Activated T-cell treated with anti-CD3 and anti-CD28 coated beads, Interleukin-2, amount 50 U/mL, for 24 hours (primary cell): ENCODE data around the gene RHOT2.

Experiments used
- DNase-seq: peaks from one replicate; pipeline ENCODE4 v3.0.0-alpha.2; 2020
- H3K27ac Mint-ChIP-seq: 2 replicates; pipeline ENCODE4 v1.8.0; 2020; ENCODE audit warnings: mild to moderate bottlenecking, mixed read lengths
- H3K27me3 Mint-ChIP-seq: 2 replicates; pipeline ENCODE4 v1.8.0; 2020; ENCODE audit warnings: mixed read lengths
- H3K36me3 Mint-ChIP-seq: 2 replicates; pipeline ENCODE4 v1.8.0; 2020; ENCODE audit warnings: low read depth, mixed read lengths
- H3K4me1 Mint-ChIP-seq: 2 replicates; pipeline ENCODE4 v1.8.0; 2020; ENCODE audit warnings: low read depth, mixed read lengths
- H3K4me3 Mint-ChIP-seq: 2 replicates; pipeline ENCODE4 v1.8.0; 2020; ENCODE audit warnings: mild to moderate bottlenecking, moderate library complexity, mixed read lengths
- H3K9me3 Mint-ChIP-seq: 2 replicates; pipeline ENCODE4 v1.8.0; 2020; ENCODE audit warnings: mixed read lengths

RHOT2 gene

GRCh38 chr16:637081-638018 is 30.6 kb upstream of the RHOT2 start:
- no peaks in the 10 kb centered on the region for H3K9me3 Mint-ChIP-seq
- H3K4me1 Mint-ChIP-seq, result peaks cover 17% of the 10 kb centered on the region
- H3K4me3 Mint-ChIP-seq, result peak overlapping the region; percentile 86
- H3K27ac Mint-ChIP-seq, result peak overlapping the region; percentile 98
- H3K27me3 Mint-ChIP-seq, result no peaks in the 10 kb centered on the region
- no peak for DNase-seq
- peaks cover 21% of the 10 kb centered on the region for H3K36me3 Mint-ChIP-seq

GRCh38 chr16:638034-638543 is 29.8 kb upstream of the RHOT2 start:
- DNase-seq, result no peak
- Mint-ChIP-seq H3K4me3 (no peak overlapping the region), H3K27me3 (no peaks in the 10 kb centered on the region), H3K36me3 (peaks cover 24% of the 10 kb centered on the region), H3K27ac (no peak overlapping the region), H3K4me1 (peaks cover 21% of the 10 kb centered on the region), H3K9me3 (no peaks in the 10 kb centered on the region)

DNA sequence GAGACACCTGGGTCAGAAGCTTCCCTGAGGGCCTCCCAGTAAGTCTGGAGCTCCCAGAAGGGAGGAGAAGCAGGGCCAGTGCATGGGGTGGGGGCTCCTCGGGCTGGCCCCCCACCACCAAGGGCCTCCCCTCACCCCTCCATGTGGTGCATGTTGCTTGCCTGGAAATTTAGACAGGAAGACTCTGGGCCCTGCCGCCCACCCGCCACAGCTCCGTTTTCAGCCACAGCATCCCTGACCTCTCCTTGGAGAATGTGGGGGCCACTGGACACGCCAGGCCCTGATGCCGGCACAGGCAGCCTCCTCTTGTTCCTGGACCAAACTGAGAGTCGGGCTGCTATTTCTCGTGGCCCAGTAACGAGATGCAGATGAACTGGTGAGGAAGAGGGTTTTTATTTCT is 29.1 kb upstream of the RHOT2 start:
- H3K36me3 Mint-ChIP-seq, result peaks cover 24% of the 10 kb centered on the region
- peaks cover 25% of the 10 kb centered on the region for H3K4me1 Mint-ChIP-seq
- no peaks in the 10 kb centered on the region for H3K27me3 Mint-ChIP-seq
- no peak overlapping the region for H3K4me3 Mint-ChIP-seq
- DNase-seq, result no peak
- no peak overlapping the region for H3K27ac Mint-ChIP-seq
- no peaks in the 10 kb centered on the region for H3K9me3 Mint-ChIP-seq

- DNase-seq, result no peak
- Mint-ChIP-seq H3K9me3 (no peaks in the 10 kb centered on the region), H3K4me1 (peaks cover 28% of the 10 kb centered on the region), H3K36me3 (peaks cover 24% of the 10 kb centered on the region), H3K4me3 (no peak overlapping the region), H3K27ac (no peak overlapping the region), H3K27me3 (no peaks in the 10 kb centered on the region)
These were observed 27.3 kb upstream of the RHOT2 start for GRCh38 chr16:640614-641013.

DNA sequence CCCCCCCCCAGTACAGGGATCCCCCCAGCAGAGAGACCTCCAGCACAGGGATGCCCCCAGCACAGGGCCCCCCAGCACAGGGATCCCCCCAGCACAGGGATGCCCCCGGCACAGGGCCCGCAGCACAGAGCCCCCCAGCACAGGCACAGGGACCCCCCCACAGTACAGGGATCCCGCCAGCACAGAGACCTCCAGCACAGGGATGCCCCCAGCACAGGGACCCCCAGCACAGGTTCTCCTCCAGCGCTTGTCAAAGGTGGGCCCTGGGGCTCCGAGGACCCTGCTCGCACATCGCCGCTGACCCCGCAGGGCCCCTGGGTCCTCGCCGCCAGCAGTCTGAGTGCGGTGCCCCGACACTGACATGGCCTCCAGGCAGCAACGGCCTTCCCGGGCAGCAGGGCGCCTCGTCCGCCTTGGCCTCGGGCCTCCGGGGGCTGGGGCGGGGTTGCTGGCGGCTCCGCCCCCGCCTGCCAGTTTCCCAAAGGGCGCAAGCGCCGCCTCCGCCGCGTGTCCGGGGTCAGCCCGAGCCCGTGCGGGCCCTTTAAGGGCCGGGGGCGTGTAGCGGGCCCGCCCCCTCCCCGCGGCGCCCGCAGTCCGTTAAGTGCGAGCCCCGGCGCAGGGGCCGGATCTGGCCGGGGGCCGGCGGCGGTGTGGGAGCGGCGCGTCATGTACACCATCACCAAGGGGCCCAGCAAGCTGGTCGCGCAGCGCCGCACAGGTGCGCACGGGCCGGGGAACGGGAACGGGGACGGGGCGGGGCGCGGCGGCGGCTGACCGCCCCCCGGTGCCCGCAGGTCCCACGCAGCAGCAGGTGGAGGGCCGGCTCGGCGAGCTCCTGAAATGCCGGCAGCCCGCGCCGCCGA is 26.4 kb upstream of the RHOT2 start, which contains the start of gene MCRIP2:
MCRIP2 (plus strand) TSS at position 503 of the 863 bp plus-strand sequence; CDS start at position 667, 164 bp downstream.
- peak within 1 kb of the TSS; percentile 71 for H3K27ac Mint-ChIP-seq
- H3K4me1 Mint-ChIP-seq, result peaks cover 25% of the 10 kb centered on the region
- H3K9me3 Mint-ChIP-seq, result no peaks in the 10 kb centered on the region
- H3K4me3 Mint-ChIP-seq, result peak within 1 kb of the TSS; percentile 83
- peak; percentile 88 for DNase-seq
- H3K27me3 Mint-ChIP-seq, result no peaks in the 10 kb centered on the region
- peaks cover 26% of the 10 kb centered on the region for H3K36me3 Mint-ChIP-seq

DNA sequence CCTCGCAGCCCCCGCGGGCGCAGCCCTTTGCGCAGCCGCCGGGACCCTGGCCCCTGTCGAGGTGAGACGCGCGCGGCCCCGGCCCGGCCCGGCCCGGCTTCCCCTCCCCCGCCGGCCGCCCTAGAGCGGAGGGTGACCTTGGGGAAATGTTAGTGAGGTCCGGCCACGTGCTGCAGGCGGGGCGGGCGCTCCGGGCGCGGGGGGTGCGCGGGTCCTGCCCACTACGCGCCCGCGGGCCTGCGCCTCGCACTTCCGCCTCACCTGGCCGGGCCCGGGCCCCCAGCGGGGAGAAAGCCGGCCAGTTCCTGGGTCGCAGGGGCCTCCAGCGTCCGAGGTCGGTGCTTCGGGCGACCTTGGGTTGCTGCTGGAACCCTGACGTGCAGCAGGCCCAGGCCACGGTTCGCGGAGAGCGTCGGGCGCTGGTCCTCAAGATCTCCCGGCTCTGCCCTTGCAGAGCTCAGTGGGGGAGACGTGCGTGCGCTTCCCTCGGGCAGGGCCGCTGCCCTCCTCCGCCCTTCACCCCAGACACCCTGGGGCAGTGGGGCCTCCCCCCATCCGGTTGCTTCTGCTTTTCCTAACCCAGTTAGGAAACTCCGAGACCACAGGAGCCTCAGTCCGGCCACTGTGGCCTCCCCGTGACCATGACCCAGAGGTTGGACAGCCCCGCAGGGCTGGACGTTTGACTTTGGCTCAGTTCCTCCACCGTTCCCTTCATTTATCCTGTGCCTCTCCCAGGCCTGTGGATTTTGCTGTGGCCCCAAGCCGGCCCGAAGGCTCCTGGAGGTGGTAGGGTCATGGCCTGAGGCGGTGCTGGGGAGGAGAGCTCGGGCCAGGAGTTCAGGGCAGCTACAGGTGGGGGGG is 25.5 kb upstream of the RHOT2 start:
- no peaks in the 10 kb centered on the region for H3K9me3 Mint-ChIP-seq
- peak; percentile 68 for DNase-seq
- peak overlapping the region; percentile 71 for H3K27ac Mint-ChIP-seq
- H3K4me3 Mint-ChIP-seq, result peak overlapping the region; percentile 83
- peaks cover 31% of the 10 kb centered on the region for H3K36me3 Mint-ChIP-seq
- H3K4me1 Mint-ChIP-seq, result peaks cover 25% of the 10 kb centered on the region
- H3K27me3 Mint-ChIP-seq, result no peaks in the 10 kb centered on the region

DNA sequence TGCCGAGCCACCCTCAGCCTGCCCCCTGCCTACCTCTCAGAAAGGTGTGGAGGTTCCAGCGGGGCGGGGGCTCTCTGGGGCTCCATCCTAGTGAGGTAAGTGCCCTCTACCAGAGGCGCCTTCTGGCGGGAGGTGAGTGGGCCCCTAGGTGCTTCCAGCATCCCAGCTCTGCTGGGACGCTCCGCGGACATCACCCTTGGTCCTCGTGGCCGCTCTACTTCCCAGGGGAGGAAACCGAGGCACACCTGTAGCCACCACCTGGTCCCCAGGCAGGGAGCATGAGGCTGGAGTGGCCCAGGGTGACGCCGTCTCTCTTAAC is 24.9 kb upstream of the RHOT2 start:
- H3K9me3 Mint-ChIP-seq, result no peaks in the 10 kb centered on the region
- peak overlapping the region; percentile 83 for H3K4me3 Mint-ChIP-seq
- no peak for DNase-seq
- H3K36me3 Mint-ChIP-seq, result peaks cover 34% of the 10 kb centered on the region
- no peaks in the 10 kb centered on the region for H3K27me3 Mint-ChIP-seq
- peaks cover 25% of the 10 kb centered on the region for H3K4me1 Mint-ChIP-seq
- H3K27ac Mint-ChIP-seq, result peak overlapping the region; percentile 71

DNA sequence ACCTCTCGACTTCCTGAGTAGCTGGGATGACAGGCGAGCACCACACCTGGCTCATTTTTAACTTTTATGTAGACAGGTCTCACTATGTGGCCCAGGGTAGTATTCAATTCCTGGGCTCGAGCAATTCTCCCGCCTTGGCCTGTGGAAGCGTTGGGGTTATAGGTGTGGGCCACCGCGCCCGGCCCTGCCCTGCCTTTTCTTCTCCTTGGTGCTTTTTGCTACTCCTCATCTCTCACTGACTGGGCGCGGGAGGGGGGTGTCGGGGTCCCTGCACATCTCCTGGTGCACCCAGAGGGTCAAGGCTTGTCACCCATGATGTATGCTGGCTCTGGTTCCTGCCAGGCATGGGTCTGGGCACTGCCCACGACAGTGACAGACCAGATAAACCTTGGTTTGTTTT is 23.4 kb upstream of the RHOT2 start:
- H3K36me3 Mint-ChIP-seq, result peaks cover 41% of the 10 kb centered on the region
- peak overlapping the region; percentile 59 for H3K27ac Mint-ChIP-seq
- DNase-seq, result no peak
- H3K9me3 Mint-ChIP-seq, result no peaks in the 10 kb centered on the region
- peaks cover 29% of the 10 kb centered on the region for H3K4me1 Mint-ChIP-seq
- H3K27me3 Mint-ChIP-seq, result no peaks in the 10 kb centered on the region
- peak overlapping the region; percentile 83 for H3K4me3 Mint-ChIP-seq

- H3K36me3 Mint-ChIP-seq, result peaks cover 47% of the 10 kb centered on the region
- H3K4me1 Mint-ChIP-seq, result peaks cover 36% of the 10 kb centered on the region
- H3K27me3 Mint-ChIP-seq, result no peaks in the 10 kb centered on the region
- H3K4me3 Mint-ChIP-seq, result no peak overlapping the region
- peak overlapping the region; percentile 31 for H3K27ac Mint-ChIP-seq
- H3K9me3 Mint-ChIP-seq, result no peaks in the 10 kb centered on the region
- no peak for DNase-seq
These were observed 21.9 kb upstream of the RHOT2 start for GRCh38 chr16:645852-646678.

GRCh38 chr16:646679-647172 is 21.2 kb upstream of the RHOT2 start:
- Mint-ChIP-seq H3K27me3 (no peaks in the 10 kb centered on the region), H3K9me3 (no peaks in the 10 kb centered on the region), H3K27ac (peak overlapping the region; percentile 55), H3K4me3 (peak overlapping the region; percentile 20), H3K4me1 (peaks cover 36% of the 10 kb centered on the region), H3K36me3 (peaks cover 49% of the 10 kb centered on the region)
- no peak for DNase-seq

GRCh38 chr16:647173-647902 is 20.6 kb upstream of the RHOT2 start:
- H3K36me3 Mint-ChIP-seq, result peaks cover 54% of the 10 kb centered on the region
- H3K27me3 Mint-ChIP-seq, result no peaks in the 10 kb centered on the region
- peaks cover 36% of the 10 kb centered on the region for H3K4me1 Mint-ChIP-seq
- H3K4me3 Mint-ChIP-seq, result no peak overlapping the region
- DNase-seq, result peak; percentile 34
- no peaks in the 10 kb centered on the region for H3K9me3 Mint-ChIP-seq
- peak overlapping the region; percentile 55 for H3K27ac Mint-ChIP-seq

DNA sequence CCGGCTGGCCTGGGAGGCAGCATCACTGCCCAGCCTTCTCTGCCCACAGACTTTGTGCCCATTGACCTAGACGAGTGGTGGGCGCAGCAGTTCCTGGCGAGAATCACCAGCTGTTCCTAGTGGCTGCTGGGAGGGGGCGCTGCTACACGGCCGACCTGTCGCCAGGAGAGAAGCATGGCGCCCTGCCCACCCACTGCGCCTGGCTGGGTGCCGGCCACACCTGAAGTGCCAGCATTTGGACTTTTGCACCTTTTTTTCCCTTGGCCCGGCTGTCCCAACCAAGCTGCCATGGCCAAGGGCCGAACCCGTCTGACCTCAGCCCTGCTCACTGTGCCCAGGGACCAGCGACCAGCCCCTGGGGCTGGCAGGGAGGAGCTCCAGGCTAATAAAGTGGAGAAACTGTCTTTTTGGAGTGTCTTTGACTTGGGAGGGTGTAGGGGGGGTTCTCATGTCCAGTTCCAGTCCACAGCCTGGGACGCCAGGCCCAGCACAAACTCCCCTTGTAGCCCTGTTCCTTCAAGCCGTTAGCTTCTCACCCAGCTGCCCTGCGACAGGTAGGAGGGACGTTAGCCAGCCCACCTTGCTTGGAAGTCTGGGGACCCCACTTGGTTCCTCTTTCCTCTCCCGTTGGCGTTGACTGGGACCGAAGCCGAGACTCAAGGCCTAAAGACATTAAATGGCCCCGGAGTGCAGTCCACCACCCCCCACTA is 19.7 kb upstream of the RHOT2 start:
- H3K27me3 Mint-ChIP-seq, result no peaks in the 10 kb centered on the region
- peak; percentile 70 for DNase-seq
- H3K27ac Mint-ChIP-seq, result peak overlapping the region; percentile 89
- H3K9me3 Mint-ChIP-seq, result no peaks in the 10 kb centered on the region
- peaks cover 32% of the 10 kb centered on the region for H3K4me1 Mint-ChIP-seq
- H3K36me3 Mint-ChIP-seq, result peaks cover 56% of the 10 kb centered on the region
- H3K4me3 Mint-ChIP-seq, result peak overlapping the region; percentile 87
